Effector memory CD4-positive, alpha-beta T cell (primary cell): ENCODE results near the gene HRK.

Experiments used
- DNase-seq, 3 donors: peaks; one replicate each; pipeline ENCODE4 v3.0.0-alpha.2; 2020
- H3K27ac ChIP-seq: 2 replicates; pipeline ENCODE4 v1.7.0; 2013; ENCODE audit warnings: mild to moderate bottlenecking, low read length, moderate library complexity; ENCODE audit not compliant: insufficient read depth, poor library complexity, severe bottlenecking
- H3K27me3 ChIP-seq: replicated peaks from 2 replicates; pipeline ENCODE4 v1.7.0; 2013; ENCODE audit warnings: mild to moderate bottlenecking, low read length; ENCODE audit not compliant: insufficient read depth, control insufficient read depth, poor library complexity, severe bottlenecking
- H3K36me3 ChIP-seq: 2 replicates; pipeline ENCODE4 v1.7.0; 2013; ENCODE audit warnings: mild to moderate bottlenecking, low read length, moderate library complexity; ENCODE audit not compliant: control insufficient read depth, insufficient read depth
- H3K4me1 ChIP-seq: 2 replicates; pipeline ENCODE4 v1.7.0; 2013; ENCODE audit warnings: low read length, mild to moderate bottlenecking; ENCODE audit not compliant: control insufficient read depth, insufficient read depth, poor library complexity, severe bottlenecking
- H3K4me3 ChIP-seq: 2 replicates; pipeline ENCODE4 v1.7.0; 2013; ENCODE audit warnings: low read length, low read depth, mild to moderate bottlenecking; ENCODE audit not compliant: insufficient read depth, poor library complexity, severe bottlenecking
- H3K9me3 ChIP-seq: 2 replicates; pipeline ENCODE4 v1.7.0; 2013; ENCODE audit warnings: mild to moderate bottlenecking, low read length, moderate library complexity; ENCODE audit not compliant: control insufficient read depth
- total RNA-seq, 3 donors: gene quantifications; one replicate each; lab custom pipeline; 2026; lab: John Stamatoyannopoulos, UW

HRK gene
- total RNA-seq = 0 to 0.35 (median 0) reads per million in 3 donors

DNA sequence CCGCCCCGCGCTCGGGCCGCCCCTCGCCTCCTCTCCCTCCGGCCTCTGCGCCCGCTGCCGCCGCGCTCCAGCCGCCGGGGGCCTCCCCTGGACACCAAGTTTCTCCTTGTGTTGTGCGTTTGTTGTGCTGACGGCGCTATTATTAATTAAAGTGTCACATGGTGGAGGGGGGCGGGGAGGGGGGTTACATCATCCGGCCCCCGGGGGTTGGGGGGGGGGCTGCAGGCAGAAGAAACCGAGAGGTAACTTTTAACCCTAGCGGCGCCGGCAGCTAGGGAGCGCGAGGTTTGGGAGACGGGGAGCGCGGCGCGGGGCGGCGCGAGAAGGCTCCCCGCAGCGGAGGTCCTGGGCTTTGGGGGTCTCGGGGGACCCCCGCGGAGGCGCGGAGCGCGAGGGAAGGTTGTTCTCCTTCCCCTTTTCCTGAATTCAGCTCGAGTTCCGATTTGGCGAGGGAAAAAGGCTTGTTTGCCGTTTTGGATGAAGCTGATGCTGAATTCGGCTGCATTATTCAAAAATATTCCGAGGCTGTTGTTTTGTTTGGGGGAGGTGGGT lies at the start of gene HRK:
Gene HRK (minus strand): TSS at position 117 of the 552 bp plus-strand sequence. CDS start 134 bp downstream, outside the sequence.
- H3K27me3 ChIP-seq = peaks cover 39% of the 10 kb centered on the region
- H3K36me3 ChIP-seq = no peaks in the 10 kb centered on the region
- H3K27ac ChIP-seq = no peak within 1 kb of the TSS
- H3K4me1 ChIP-seq = peaks cover 33% of the 10 kb centered on the region
- H3K4me3 ChIP-seq = peak within 1 kb of the TSS; percentile 28
- DNase-seq = no peak
- no peaks in the 10 kb centered on the region for H3K9me3 ChIP-seq

DNA sequence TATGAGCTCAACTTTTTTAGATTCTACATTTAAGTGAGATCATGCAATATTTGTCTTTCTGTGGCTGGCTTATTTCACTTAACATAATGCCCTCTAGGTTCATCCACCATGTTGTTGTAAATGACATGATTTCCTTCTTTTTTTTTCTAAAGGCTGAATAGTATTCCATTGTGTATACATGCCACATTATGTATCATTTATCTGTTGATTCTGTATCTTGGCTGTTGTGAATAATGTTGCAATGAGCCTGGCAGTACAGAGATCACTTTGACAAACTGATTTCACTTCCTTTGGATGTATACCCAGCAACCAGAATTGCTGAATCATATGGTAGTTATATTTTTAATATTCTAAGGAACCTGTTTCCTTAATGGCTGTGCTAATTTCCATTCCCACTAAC lies 48.6 kb upstream of the HRK start:
- H3K9me3 ChIP-seq = no peaks in the 10 kb centered on the region
- no peak overlapping the region for H3K27ac ChIP-seq
- no peaks in the 10 kb centered on the region for H3K27me3 ChIP-seq
- no peak for DNase-seq
- no peak overlapping the region for H3K4me3 ChIP-seq
- no peaks in the 10 kb centered on the region for H3K36me3 ChIP-seq
- H3K4me1 ChIP-seq = peaks cover 6% of the 10 kb centered on the region

DNA sequence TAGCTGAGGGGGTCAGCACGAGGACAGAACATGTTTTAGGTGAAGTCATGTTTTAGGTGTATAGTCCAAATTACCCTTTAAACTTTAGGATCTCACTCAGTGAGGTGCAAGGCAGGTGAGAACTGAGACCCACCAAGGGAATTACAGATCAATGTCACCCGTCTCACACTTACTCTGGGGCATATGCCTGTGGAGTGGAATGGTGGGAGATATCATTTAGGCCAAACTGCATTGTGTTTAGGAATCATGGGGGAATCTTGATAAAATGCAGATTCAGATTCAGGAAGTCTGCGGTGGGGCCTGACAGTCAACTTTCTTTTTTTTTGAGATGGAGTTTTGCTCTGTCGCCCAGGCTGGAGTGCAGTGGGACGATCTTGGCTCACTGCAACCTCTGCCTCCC lies 47.3 kb upstream of the HRK start:
- Histone ChIP-seq H3K4me1 (peaks cover 16% of the 10 kb centered on the region), H3K27me3 (no peaks in the 10 kb centered on the region), H3K27ac (no peak overlapping the region), H3K36me3 (no peaks in the 10 kb centered on the region), H3K9me3 (no peaks in the 10 kb centered on the region), H3K4me3 (no peak overlapping the region)
- no peak for DNase-seq

DNA sequence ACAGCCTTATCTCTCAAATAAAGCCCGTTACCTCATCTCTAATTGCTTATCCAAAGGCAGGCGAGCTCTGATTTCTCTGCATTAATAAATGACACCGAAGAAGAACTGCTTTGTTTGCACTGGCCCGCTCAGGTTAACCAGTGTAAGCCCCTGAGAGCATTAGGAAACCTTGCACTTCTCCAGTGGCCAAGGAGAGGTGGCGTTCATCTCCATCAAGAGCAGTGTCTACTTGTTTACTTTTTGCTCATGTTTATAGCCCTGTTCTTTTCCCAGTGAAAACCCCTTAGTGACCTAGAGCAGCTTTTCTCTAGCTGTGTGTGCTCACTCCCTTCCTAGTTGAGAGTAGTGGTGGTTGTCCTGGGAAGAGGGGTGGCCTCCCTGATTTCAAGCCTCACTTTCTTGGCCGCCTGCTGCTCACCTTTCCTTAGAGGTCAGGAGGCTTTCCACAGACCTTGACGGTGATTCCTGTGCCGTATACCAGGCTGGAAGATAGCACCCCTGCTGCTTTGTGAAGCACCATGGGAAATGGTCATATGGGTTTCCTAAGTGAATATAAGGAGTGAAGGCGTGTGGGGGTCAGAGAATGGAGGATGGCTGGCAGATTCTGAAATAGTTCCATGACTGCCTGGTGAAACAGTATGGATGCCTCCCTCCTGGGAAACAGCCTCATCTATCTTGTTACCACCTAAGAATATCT lies 46.2 kb upstream of the HRK start:
- Histone ChIP-seq H3K4me1 (peaks cover 18% of the 10 kb centered on the region), H3K9me3 (no peaks in the 10 kb centered on the region), H3K27ac (no peak overlapping the region), H3K36me3 (no peaks in the 10 kb centered on the region), H3K27me3 (no peaks in the 10 kb centered on the region), H3K4me3 (no peak overlapping the region)
- no peak for DNase-seq

DNA sequence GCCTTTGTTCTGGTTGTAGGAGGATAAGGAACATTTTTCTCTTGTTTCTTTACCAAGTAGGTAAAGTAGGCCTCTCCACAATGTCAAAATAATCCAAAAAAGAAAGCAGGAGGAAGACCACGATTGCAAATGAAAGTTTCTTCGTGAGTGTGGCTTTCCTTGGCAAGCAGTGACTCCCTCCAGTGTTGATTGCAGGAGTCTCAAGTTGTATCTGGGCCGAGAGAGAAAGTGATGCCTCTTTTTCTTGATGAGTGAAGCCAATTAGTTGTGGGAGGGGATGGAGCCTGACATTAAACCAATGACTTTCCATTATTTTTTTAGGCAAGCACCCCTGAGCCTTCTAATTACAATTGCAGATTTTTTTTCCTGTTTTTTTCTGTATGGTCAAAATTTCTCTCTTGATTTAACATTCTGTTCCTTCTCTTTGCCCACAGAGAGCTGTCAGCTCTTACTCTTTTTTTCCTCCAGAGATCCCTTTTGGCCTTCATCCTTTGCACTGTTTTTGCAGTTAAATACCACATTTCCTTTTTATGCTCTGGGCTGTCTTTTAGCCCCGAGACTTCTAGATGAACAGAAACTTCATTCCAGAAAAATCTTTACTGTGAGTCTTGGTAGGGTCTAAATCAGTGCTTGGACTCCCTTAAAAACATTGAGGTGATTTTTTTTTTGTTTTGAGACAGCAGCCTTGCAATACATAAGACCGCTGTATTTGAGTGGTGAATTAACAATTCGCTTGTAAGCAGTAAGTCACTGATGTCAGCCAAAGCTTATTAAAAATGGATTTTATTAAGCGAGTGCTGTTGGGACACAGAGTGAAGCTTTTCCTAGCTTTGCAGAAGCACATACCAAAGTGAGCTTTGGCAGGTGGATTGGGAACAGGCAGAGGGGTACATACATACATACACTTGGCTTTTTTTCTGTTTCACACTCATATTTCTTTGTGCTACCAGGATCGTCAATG lies 45.3 kb upstream of the HRK start:
- DNase-seq = no peak
- H3K36me3 ChIP-seq = no peaks in the 10 kb centered on the region
- H3K27ac ChIP-seq = no peak overlapping the region
- H3K27me3 ChIP-seq = no peaks in the 10 kb centered on the region
- no peaks in the 10 kb centered on the region for H3K9me3 ChIP-seq
- peaks cover 23% of the 10 kb centered on the region for H3K4me1 ChIP-seq
- H3K4me3 ChIP-seq = no peak overlapping the region

DNA sequence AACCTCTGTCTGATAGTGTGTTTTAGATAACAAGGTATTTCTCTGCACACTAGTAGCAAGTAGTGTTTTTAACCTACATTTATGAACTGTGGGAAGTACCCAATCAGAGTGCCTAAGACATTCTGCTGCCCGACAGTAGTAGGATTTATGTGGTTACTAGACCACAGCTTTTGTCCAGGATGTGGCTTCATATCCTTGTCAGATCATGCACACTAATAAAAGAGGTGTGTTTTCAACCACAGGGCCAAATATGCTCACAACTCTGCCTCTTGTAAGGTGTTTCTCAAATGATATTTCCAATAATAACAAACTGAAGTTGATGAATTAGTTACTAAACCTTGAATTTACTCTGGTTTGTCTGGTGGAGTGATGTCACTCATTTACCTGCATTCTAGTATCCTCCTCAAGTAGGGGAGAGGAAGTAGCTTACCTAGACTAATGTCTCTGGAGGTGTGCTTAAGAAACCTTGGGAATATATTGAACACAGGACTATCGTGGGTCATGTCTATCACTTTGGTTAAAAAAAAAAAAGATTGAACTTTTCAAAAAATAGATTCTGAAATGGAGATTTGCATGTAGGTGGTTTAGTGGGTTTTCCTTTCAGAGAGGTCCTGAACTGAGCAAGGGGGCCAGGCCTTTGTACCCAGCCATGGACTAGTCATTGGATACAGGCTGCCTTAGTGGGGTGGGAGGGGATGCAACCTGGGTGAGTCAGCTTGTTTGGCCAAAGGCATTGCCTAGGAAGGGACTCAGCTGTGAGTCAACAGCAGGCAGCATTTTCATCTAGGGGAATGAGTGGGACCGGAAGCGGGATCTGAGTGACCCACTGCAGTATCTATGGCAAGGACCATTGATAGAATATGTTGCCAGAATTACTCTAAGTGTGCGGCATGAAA lies 43.6 kb upstream of the HRK start:
- H3K9me3 ChIP-seq = no peaks in the 10 kb centered on the region
- DNase-seq = peak; percentile 30 to 59 (median 32)
- H3K36me3 ChIP-seq = no peaks in the 10 kb centered on the region
- H3K4me1 ChIP-seq = peaks cover 23% of the 10 kb centered on the region
- H3K27ac ChIP-seq = no peak overlapping the region
- no peak overlapping the region for H3K4me3 ChIP-seq
- no peaks in the 10 kb centered on the region for H3K27me3 ChIP-seq

DNA sequence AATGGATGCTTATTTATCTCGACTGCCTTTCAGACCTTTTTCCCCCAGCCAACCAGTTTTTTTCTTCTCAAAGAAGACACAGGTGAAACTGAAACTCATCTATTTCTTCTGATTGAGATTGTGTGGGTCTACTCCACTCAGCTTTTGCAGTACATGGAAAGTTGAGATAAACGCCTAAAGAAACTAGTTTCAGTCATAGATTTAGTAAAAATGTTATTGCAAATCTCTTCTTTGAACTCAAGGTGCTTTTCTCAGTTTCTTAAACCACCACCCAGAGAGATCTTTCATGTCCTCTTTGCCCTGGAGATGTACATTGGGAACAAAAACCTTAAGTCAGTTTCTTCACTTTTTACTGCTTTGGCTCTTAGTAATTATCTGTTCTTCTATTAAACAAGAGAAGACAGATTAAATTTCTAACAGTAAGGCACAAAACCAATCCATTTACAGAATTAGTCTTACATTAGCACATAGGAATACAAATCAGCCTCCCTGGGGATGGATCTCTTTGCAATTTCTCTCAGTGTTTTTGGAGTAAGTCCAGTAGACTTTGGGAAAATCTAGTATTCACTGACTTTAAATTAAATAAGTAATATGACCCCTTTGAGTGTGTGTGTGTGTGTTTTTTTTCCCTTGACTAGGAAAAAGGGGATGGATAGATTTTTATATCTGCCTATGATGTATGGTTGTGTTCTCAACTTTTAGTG lies 41.1 kb upstream of the HRK start:
- Histone ChIP-seq H3K9me3 (no peaks in the 10 kb centered on the region), H3K4me1 (peaks cover 23% of the 10 kb centered on the region), H3K36me3 (no peaks in the 10 kb centered on the region), H3K27me3 (no peaks in the 10 kb centered on the region), H3K4me3 (no peak overlapping the region), H3K27ac (no peak overlapping the region)
- no peak for DNase-seq

DNA sequence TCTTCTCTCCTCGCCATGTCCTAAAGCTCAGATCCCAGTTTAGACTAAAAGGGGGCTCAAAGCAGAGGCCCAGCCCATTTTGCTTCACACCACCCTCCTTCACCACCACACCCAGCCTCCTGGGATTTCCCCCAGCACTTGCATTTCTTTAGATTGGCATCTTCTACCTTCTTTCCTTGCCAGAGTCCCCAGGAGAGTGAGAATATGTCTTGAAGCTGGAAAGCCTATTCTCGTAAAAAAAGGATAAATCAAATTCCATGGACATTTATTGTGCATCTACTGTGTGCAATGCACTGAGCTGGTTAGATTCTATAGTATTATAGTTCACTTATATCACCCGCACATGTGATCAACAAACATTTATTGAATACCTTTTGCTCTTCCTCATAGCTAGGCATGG lies 39.7 kb upstream of the HRK start:
- no peak for DNase-seq
- Histone ChIP-seq H3K4me1 (peaks cover 23% of the 10 kb centered on the region), H3K27me3 (no peaks in the 10 kb centered on the region)

More for the DNA sequence above, 39.7 kb upstream of the HRK start:
- no peaks in the 10 kb centered on the region for H3K9me3 ChIP-seq
- H3K27ac ChIP-seq = no peak overlapping the region
- H3K4me3 ChIP-seq = no peak overlapping the region
- no peaks in the 10 kb centered on the region for H3K36me3 ChIP-seq
